Psoas muscle (tissue), 8 donors: ENCODE data around the gene GPR84. TPM values are rescaled to one million over a fixed set of nuclear protein-coding genes. Genes with fewer than 3 reads are reported as not detected.

Experiments
- ATAC-seq, 4 donors: fragments of 200-7000 bp; cut with Tn5 transposase; one replicate each; pipeline ENCODE4 v1.9.1; 2020; ENCODE audit warnings: moderate library complexity in 3 of 4, mild to moderate bottlenecking in 2 of 4
- DNase-seq, 2 donors: peaks; one replicate each; pipeline ENCODE4 v3.0.0-alpha.2; 2020
- H3K27ac ChIP-seq: fragments of 200-600 bp; one replicate; pipeline ENCODE4 v1.8.0; 2022
- H3K27me3 ChIP-seq, 3 donors: fragments of 200-600 bp in 1 of 3; one replicate each; pipeline versions ENCODE4 v1.6.1 to v1.8.0; 2013 to 2022; ENCODE audit warnings: low read length in 2 of 3, mild to moderate bottlenecking in 2 of 3, moderate library complexity in 1 of 3; ENCODE audit not compliant: insufficient read depth in 3 of 3
- H3K36me3 ChIP-seq, 2 donors: fragments of 200-600 bp in 1 of 2; one replicate each; pipeline versions ENCODE4 v1.6.1 to v1.8.0; 2013 to 2022; ENCODE audit warnings: low read depth in 1 of 2, mild to moderate bottlenecking in 1 of 2, moderate library complexity in 1 of 2; ENCODE audit not compliant: insufficient read depth in 1 of 2
- H3K4me1 ChIP-seq: fragments of 200-600 bp; one replicate; pipeline ENCODE4 v1.8.0; 2022
- H3K4me3 ChIP-seq: fragments of 200-600 bp; one replicate; pipeline ENCODE4 v1.8.0; 2022; ENCODE audit warnings: mild to moderate bottlenecking
- H3K9me3 ChIP-seq: fragments of 200-600 bp; one replicate; pipeline ENCODE4 v1.8.0; 2022
- WGBS, 3 donors: extraction: QIAGEN DNeasy Blood & Tissue Kit; methylation state at CpG; one replicate each; pipeline versions ENCODE4 v1.1.6 to v1.1.7; 2013; 5-methylcytosine and 5-hydroxymethylcytosine counted together
- intact Hi-C, 2 donors: fragments of 100-400 bp; cut with DNase I; formaldehyde crosslinking; loops; one replicate each; pipeline versions ENCODE4 v1.11.0 to v1.14.2; 2022
- polyA plus RNA-seq, 3 donors: library from polyadenylated mRNA; stranded (reverse); fragments of 200-250 nt; gene quantifications; one replicate each; pipeline ENCODE4 v1.2.3, GENCODE V29; 2013
- total RNA-seq, 4 donors: library from RNA; stranded (reverse); fragmentation: NEBNext Ultra II Directional in 2 of 4; extraction: Animal tissue kit (Norgen Biotek cat#: 25700) in 2 of 4; gene quantifications; one replicate each; pipeline versions ENCODE4 v1.2.1 to v1.2.4, GENCODE V29; 2021 to 2023
- TF ChIP-seq, protein P1 (sequence below): fragments of 200-600 bp; IDR thresholded peaks from one replicate; pipeline ENCODE4 v1.8.0; 2022; ENCODE audit warnings: antibody characterized with exemption
- donor health status: healthy with polysubstance abuse.
- donor health status: DM: no; HTN: no; CAD: no; lungs with moderate emphysema.
- donor health status: Bipolar disorder and iron deficiency.
- donor health status: healthy.
- donor health status: DM: yes; HTN: yes; CAD: no.
- donor health status: DM: no; HTN: no; CAD: no.
- donor health status: DM: no; HTN: no; CAD: no.
- donor health status: DM: yes; HTN: yes; CAD: no.

GPR84 gene
- total and polyA plus RNA-seq, 7 donors: 0.16 to 0.40 TPM; not detected in 5

GRCh38 chr12:54393743-54394142 is 29.5 kb upstream of the GPR84 start:
- Histone ChIP-seq H3K36me3 (peaks cover 7 to 46% of the 10 kb centered on the region in 2 donors), H3K4me1 (no peaks in the 10 kb centered on the region), H3K27me3 (no peaks in the 10 kb centered on the region), H3K9me3 (no peaks in the 10 kb centered on the region), H3K4me3 (no peak overlapping the region), H3K27ac (no peak overlapping the region)
- DNase-seq (no peak), ATAC-seq (no peak)
- WGBS, 3 donors: 62 to 80% (median 74%) methylated on average over 3 of the region's 3 CpGs
- intact Hi-C loops: no loop called here
- TF ChIP-seq, protein P1, sequence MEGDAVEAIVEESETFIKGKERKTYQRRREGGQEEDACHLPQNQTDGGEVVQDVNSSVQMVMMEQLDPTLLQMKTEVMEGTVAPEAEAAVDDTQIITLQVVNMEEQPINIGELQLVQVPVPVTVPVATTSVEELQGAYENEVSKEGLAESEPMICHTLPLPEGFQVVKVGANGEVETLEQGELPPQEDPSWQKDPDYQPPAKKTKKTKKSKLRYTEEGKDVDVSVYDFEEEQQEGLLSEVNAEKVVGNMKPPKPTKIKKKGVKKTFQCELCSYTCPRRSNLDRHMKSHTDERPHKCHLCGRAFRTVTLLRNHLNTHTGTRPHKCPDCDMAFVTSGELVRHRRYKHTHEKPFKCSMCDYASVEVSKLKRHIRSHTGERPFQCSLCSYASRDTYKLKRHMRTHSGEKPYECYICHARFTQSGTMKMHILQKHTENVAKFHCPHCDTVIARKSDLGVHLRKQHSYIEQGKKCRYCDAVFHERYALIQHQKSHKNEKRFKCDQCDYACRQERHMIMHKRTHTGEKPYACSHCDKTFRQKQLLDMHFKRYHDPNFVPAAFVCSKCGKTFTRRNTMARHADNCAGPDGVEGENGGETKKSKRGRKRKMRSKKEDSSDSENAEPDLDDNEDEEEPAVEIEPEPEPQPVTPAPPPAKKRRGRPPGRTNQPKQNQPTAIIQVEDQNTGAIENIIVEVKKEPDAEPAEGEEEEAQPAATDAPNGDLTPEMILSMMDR: no peak

GRCh38 chr12:54393207-54393609 is 28.9 kb upstream of the GPR84 start:
- TF ChIP-seq, protein P1: no peak
- no peak overlapping the region for H3K4me3 ChIP-seq
- intact Hi-C loops: no loop called here
- no peak overlapping the region for H3K27ac ChIP-seq
- ATAC-seq (no peak), DNase-seq (peak in 1 of 2 donors; percentile 54)
- no peaks in the 10 kb centered on the region for H3K4me1 ChIP-seq
- no peaks in the 10 kb centered on the region for H3K27me3 ChIP-seq
- H3K36me3 ChIP-seq: peaks cover 7 to 41% of the 10 kb centered on the region in 2 donors
- H3K9me3 ChIP-seq: no peaks in the 10 kb centered on the region
- WGBS, 3 donors: 55 to 67% (median 61%) methylated on average over 5 to 6 of the region's 6 CpGs

DNA sequence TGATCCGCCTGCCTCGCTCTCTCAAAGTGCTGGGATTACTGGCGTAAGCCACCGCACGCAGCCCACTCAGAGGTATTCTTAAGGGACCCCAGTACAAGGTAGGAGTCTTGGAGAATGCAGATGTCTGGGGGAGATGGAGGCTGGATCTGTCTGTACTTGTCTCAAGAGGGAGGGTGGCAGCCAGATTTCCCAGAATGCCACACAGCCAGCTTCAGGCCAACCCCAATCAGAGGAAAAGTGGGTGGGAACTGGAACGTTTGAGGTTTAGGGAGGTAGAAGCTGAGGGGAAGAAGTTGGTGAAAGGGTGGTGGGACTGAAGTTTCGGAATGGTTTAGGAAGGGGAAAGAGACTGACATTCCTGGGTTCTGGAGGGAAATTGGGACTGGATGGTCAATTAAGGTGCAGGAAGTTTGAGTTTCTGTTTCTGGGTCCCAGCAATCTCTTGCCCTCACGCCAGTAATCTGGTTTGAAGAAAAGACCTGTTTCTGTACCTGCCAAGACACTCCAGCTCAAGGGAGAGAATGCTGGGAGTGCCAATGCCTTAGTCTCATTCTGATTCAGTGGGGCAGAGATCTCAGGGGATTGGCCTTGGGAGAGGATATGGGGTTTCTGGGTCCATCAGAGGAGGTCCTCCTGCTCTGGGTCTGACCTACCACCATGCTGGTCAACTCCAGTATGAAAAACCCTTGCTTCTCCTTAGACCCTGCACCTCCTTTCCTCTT is 28.4 kb upstream of the GPR84 start:
- no peaks in the 10 kb centered on the region for H3K9me3 ChIP-seq
- H3K36me3 ChIP-seq: peaks cover 7 to 35% of the 10 kb centered on the region in 2 donors
- ATAC-seq: no peak
- H3K27me3 ChIP-seq: no peaks in the 10 kb centered on the region
- H3K4me1 ChIP-seq: no peaks in the 10 kb centered on the region
- no peak overlapping the region for H3K4me3 ChIP-seq
- peak in 1 of 2 donors; percentile 41 for DNase-seq
- WGBS, 3 donors: 90 to 94% (median 92%) methylated on average over 8 of the region's 8 CpGs
- TF ChIP-seq, protein P1: no peak
- intact Hi-C loops: no loop called here
- no peak overlapping the region for H3K27ac ChIP-seq

GRCh38 chr12:54390668-54391551 is 26.6 kb upstream of the GPR84 start:
- TF ChIP-seq, protein P1: no peak
- H3K4me1 ChIP-seq: peaks cover 13% of the 10 kb centered on the region
- no peak overlapping the region for H3K27ac ChIP-seq
- no peaks in the 10 kb centered on the region for H3K27me3 ChIP-seq
- DNase-seq (peak; percentile 46 to 63), ATAC-seq (peak in 1 of 4 donors; percentile 10)
- H3K4me3 ChIP-seq: peak overlapping the region; percentile 53
- intact Hi-C loops: no loop called here
- WGBS, 3 donors: 32 to 45% (median 43%) methylated on average over 40 to 51 of the region's 51 CpGs
- H3K9me3 ChIP-seq: no peaks in the 10 kb centered on the region
- peaks cover 2 to 18% of the 10 kb centered on the region in 2 donors for H3K36me3 ChIP-seq
